Measurements from ENCODE around the gene TBC1D22A. TPM values are rescaled to one million over a fixed set of nuclear protein-coding genes. Genes with fewer than 3 reads are reported as not detected.

The TBC1D22A gene
- total and polyA plus RNA-seq, 2 donors (not counting 3 experiments of a cell fraction or from before 2014, with no cell fraction given), result 26.1 to 32.4 TPM

DNA sequence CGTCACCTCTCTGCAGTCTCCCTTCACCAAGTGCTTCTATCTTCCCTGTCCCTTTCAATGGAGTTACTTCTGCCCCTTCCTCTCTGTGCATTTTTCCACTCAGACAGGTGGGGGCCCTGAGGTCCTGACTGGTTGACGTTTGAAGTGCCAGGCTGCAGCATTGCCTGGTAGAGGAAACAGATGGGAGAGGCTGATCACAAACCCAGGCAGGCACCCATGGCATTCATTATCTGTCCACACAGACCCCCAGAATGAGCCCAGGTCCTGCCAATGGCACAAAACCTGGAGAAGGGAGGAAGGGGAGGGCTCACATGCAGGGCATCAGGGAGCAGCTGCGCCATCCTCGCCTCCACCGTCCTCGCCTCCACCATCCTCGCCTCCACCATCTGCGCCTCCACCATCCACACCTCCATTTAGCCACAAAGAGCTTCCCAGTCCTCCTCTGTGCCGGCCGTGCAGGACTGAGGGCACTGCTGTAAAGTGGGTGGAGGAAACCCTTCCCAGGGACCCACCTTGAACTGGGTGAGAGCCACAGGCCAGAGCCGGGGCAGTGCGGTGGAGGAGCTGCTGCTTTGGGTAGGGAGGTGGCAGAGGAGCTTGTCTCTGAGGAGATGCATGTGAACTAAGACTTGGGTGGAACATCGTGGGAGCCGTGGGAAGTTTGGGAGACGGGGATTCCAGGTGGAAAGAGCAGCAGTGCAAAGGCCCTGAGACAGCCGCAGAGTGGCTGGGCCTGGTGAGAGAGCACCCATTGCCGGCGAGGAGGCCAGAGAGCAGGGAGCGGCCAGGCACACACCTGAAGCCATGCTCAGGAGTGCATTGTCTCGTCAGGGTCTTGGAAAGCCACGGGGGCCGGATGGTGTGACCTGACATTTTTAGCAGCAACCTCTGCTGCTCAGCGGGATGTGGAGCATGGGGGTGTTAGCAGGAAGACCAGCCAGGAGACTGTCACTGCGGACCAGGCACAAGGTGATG is 145.1 kb downstream of the TBC1D22A start:
- H3K79me2 ChIP-seq (ENCODE audit: control insufficient read depth, insufficient read depth, low read length), result no peaks in the 10 kb centered on the region
- CTCF ChIA-PET, result no interaction called here
- no peaks in the 10 kb centered on the region for H3K4me1 ChIP-seq (ENCODE audit: control insufficient read depth, extremely low read depth, insufficient read depth, low read length)
- no peak for FAIRE-seq
- no peaks in the 10 kb centered on the region for H3K9me1 ChIP-seq (replicated peaks; ENCODE audit: control insufficient read depth, extremely low read depth, insufficient read depth, low read length)
- H3K4me3 ChIP-seq (replicated peaks in 1 of 3; ENCODE audit: insufficient read depth in 1 of 3, low read depth in 1 of 3, low read length in 3 of 3), result no peak overlapping the region
- no peak overlapping the region for H3K27ac ChIP-seq (ENCODE audit: insufficient read depth, low read depth, low read length)
- no peak for DNase-seq (ENCODE audit: low read depth, low spot score)
- intact Hi-C loops (cut with micrococcal nuclease), result no loop called here
- H3K4me2 ChIP-seq (ENCODE audit: insufficient read depth, low read length), result no peak overlapping the region
- H3K9me3 ChIP-seq (replicated peaks; ENCODE audit: control insufficient read depth, insufficient read depth, low read length), result no peaks in the 10 kb centered on the region
- POLR2A ChIA-PET, result no interaction called here
- no peak for TF ChIP-seq GATA2 (IDR thresholded peaks at IDR 0.05; ENCODE audit: insufficient read depth, insufficient read length, low read depth, low read length)
- no peak for TF ChIP-seq POLR2AphosphoS5 (IDR thresholded peaks at IDR 0.05; ENCODE audit: insufficient read depth, low read depth, low read length)
- no peak for TF ChIP-seq POLR2A (IDR thresholded peaks at IDR 0.05; ENCODE audit: low read depth, low read length)
- TF ChIP-seq MYC (IDR thresholded peaks at IDR 0.05; ENCODE audit: low read depth, low read length), result no peak
- no peak for TF ChIP-seq MAX (IDR thresholded peaks at IDR 0.05; ENCODE audit: insufficient read depth, insufficient read length)
- no peak for TF ChIP-seq CTCF (IDR thresholded peaks at IDR 0.05; ENCODE audit: extremely low read depth in 1 of 2, insufficient read depth in 1 of 2, low read depth in 1 of 2, low read length in 2 of 2)
- no peak for TF ChIP-seq EZH2 (IDR thresholded peaks at IDR 0.05; ENCODE audit: borderline replicate concordance, low read depth, low read length, severe bottlenecking)
- no peak overlapping the region for H2AFZ ChIP-seq (ENCODE audit: low read depth, low read length)
- H3K9ac ChIP-seq (replicated peaks; ENCODE audit: extremely low read depth, insufficient read depth, low read length), result no peak overlapping the region
- no peaks in the 10 kb centered on the region for H4K20me1 ChIP-seq (replicated peaks; ENCODE audit: control insufficient read depth, extremely low read depth, insufficient read depth, low read length)
- dilution Hi-C loops (cut with MboI; ENCODE audit: extremely low pct_ligation_motif_present, low sequenced_read_pairs), result no loop called here
- BruUV-seq (replicated peaks), result no TSS peak
- H3K36me3 ChIP-seq (ENCODE audit: control insufficient read depth in 2 of 2, extremely low read depth in 1 of 2, insufficient read depth in 2 of 2, low read length in 2 of 2), result no peaks in the 10 kb centered on the region
- no peaks in the 10 kb centered on the region for H3K27me3 ChIP-seq (ENCODE audit: control insufficient read depth in 2 of 2, insufficient read depth in 2 of 2, low read length in 2 of 2)
